B cell (primary cell): ENCODE data around the gene C4BPB. TPM values are rescaled to one million over a fixed set of nuclear protein-coding genes. Genes with fewer than 3 reads are reported as not detected.

ENCODE experiments used
- ATAC-seq: fragments of 200-7000 bp; cut with Tn5 transposase; one replicate; pipeline ENCODE4 v1.10.0; 2021; ENCODE audit warnings: low read depth, mild to moderate bottlenecking, moderate number of reproducible peaks, moderate library complexity
- CTCF ChIA-PET: fragments of 350-600 bp; sonication (Branson Sonifier 250); formaldehyde crosslinking; loops from one replicate; lab custom pipeline; 2021; ENCODE audit warnings: antibody characterized with exemption, inconsistent platforms; lab: Charles Lee
- POLR2A ChIA-PET: fragments of 350-600 bp; sonication (Branson Sonifier 250); formaldehyde crosslinking; loops from one replicate; lab custom pipeline; 2021; ENCODE audit warnings: antibody characterized with exemption; lab: Charles Lee
- DNase-seq: peaks from one replicate; pipeline ENCODE4 v3.0.0; 2013
- H2AFZ ChIP-seq: 2 replicates; pipeline ENCODE4 v1.6.1; 2012; ENCODE audit warnings: mild to moderate bottlenecking, low read depth, low read length; ENCODE audit not compliant: insufficient read depth, poor library complexity, severe bottlenecking
- H3K27ac ChIP-seq, 2 donors: 1 replicate in 1 of 2; 2 replicates in 1 of 2; pipeline ENCODE4 v1.5.1; 2012 to 2013; ENCODE audit warnings: low read length in 2 of 2, mild to moderate bottlenecking in 2 of 2, moderate library complexity in 1 of 2
- H3K27me3 ChIP-seq, 4 experiments: fragments of 200-600 bp in 1 of 4; sonication (generic) in 1 of 4; replicated peaks in 1 of 4; 1 replicate in 2 of 4; 2 replicates in 2 of 4; pipeline versions ENCODE4 v1.6.1 to v1.7.0; 2013 to 2016; ENCODE audit warnings: low read length in 3 of 4, mild to moderate bottlenecking in 2 of 4, mixed read lengths in 1 of 4, moderate library complexity in 1 of 4; ENCODE audit not compliant: insufficient read depth in 4 of 4, control insufficient read depth in 3 of 4; ENCODE audit errors: control extremely low read depth in 1 of 4
- H3K36me3 ChIP-seq, 2 experiments: replicated peaks in 1 of 2; 1 replicate in 1 of 2; 2 replicates in 1 of 2; pipeline versions ENCODE4 v1.6.1 to v1.7.1; 2013; ENCODE audit warnings: low read length in 1 of 2; ENCODE audit not compliant: insufficient read depth in 2 of 2, control insufficient read depth in 1 of 2; ENCODE audit errors: control extremely low read depth in 1 of 2, extremely low read depth in 1 of 2
- H3K4me1 ChIP-seq, 2 donors: fragments of 200-600 bp in 1 of 2; sonication (generic) in 1 of 2; 1 replicate in 1 of 2; 2 replicates in 1 of 2; pipeline versions ENCODE4 v1.5.1 to v1.6.1; 2013 to 2017; ENCODE audit warnings: low read length in 2 of 2; ENCODE audit not compliant: control insufficient read depth in 2 of 2, insufficient read depth in 2 of 2
- H3K4me2 ChIP-seq: replicated peaks from 2 replicates; pipeline ENCODE3; 2012; ENCODE audit warnings: mild to moderate bottlenecking, low read depth, low read length; ENCODE audit not compliant: poor library complexity, severe bottlenecking
- H3K4me3 ChIP-seq, 5 experiments: fragments of 200-600 bp in 1 of 5; sonication (generic) in 1 of 5; 1 replicate in 3 of 5; 2 replicates in 2 of 5; pipeline versions ENCODE4 v1.5.1 to v1.7.0; 2011 to 2016; ENCODE audit warnings: low read length in 4 of 5, mild to moderate bottlenecking in 4 of 5, low read depth in 2 of 5, control low read depth in 1 of 5, moderate library complexity in 1 of 5; ENCODE audit not compliant: insufficient read depth in 1 of 5; ENCODE audit errors: control extremely low read depth in 1 of 5, extremely low read depth in 1 of 5
- H3K79me2 ChIP-seq: fragments of 200-600 bp; sonication (generic); one replicate; pipeline ENCODE4 v1.6.0; 2016; ENCODE audit warnings: low read length; ENCODE audit not compliant: control insufficient read depth, insufficient read depth
- H3K9ac ChIP-seq: fragments of 200-600 bp; sonication (generic); 2 replicates; pipeline ENCODE4 v1.6.1; 2017; ENCODE audit warnings: mild to moderate bottlenecking, low read length, moderate library complexity
- H3K9me3 ChIP-seq, 3 donors: one replicate each; pipeline versions ENCODE4 v1.6.1 to v1.7.1; 2013; ENCODE audit warnings: low read length in 2 of 3; ENCODE audit not compliant: control insufficient read depth in 2 of 3, insufficient read depth in 1 of 3; ENCODE audit errors: control extremely low read depth in 1 of 3
- H4K20me1 ChIP-seq: 2 replicates; pipeline ENCODE4 v1.6.0; 2012; ENCODE audit warnings: mild to moderate bottlenecking, low read length; ENCODE audit not compliant: insufficient read depth, control insufficient read depth, poor library complexity, severe bottlenecking
- H3K27ac Mint-ChIP-seq: one replicate; pipeline ENCODE4 v1.8.0; 2021; ENCODE audit warnings: mixed read lengths
- H3K27me3 Mint-ChIP-seq: one replicate; pipeline ENCODE4 v1.8.0; 2021; ENCODE audit warnings: mixed read lengths
- H3K4me1 Mint-ChIP-seq: one replicate; pipeline ENCODE4 v1.8.0; 2021; ENCODE audit warnings: mixed read lengths
- H3K4me3 Mint-ChIP-seq: one replicate; pipeline ENCODE4 v1.8.0; 2021; ENCODE audit warnings: mixed read lengths
- H3K9me3 Mint-ChIP-seq: one replicate; pipeline ENCODE4 v1.8.0; 2022; ENCODE audit warnings: mixed read lengths; ENCODE audit not compliant: insufficient read depth
- CTCF ChIP-seq: fragments of 200-600 bp; IDR thresholded peaks from one replicate; pipeline ENCODE4 v1.8.0; 2022; ENCODE audit warnings: antibody characterized with exemption, mild to moderate bottlenecking
- EZH2 ChIP-seq: IDR thresholded peaks from 2 replicates; pipeline ENCODE4 v1.6.1; 2012; ENCODE audit warnings: borderline replicate concordance, low read depth, mild to moderate bottlenecking, moderate library complexity, low read length; ENCODE audit not compliant: insufficient read depth, poor library complexity, severe bottlenecking
- WGBS: methylation state at CpG from one replicate; pipeline ENCODE4 v1.1.5; 2013; ENCODE audit warnings: missing lambda C conversion rate; ENCODE audit not compliant: insufficient coverage; 5-methylcytosine and 5-hydroxymethylcytosine counted together
- intact Hi-C: fragments of 100-400 bp; cut with micrococcal nuclease; formaldehyde crosslinking; loops from one replicate; pipeline ENCODE4 v1.10.0; 2022
- polyA plus RNA-seq: library from polyadenylated mRNA; depleted of rRNA; stranded (reverse); fragments of >200 nt; gene quantifications from 2 replicates; pipeline ENCODE4 v1.2.3, GENCODE V29; 2012
- total RNA-seq, 2 donors: library from RNA; stranded (reverse); fragments of 120-200 nt in 1 of 2; gene quantifications; 1 replicate in 1 of 2; 2 replicates in 1 of 2; pipeline versions ENCODE4 v1.2.3 to v1.2.4, GENCODE V29; 2013 to 2022

The C4BPB gene
- total and polyA plus RNA-seq, 2 donors (not counting 1 experiment from before 2014, with no cell fraction given): 0.34 TPM; not detected in 1

- Histone ChIP-seq H3K79me2 (no peaks in the 10 kb centered on the region), H3K4me2 (no peak overlapping the region), H3K27me3 (no peaks in the 10 kb centered on the region), H2AFZ (no peak overlapping the region), H3K27ac (no peak overlapping the region), H3K9me3 (no peaks in the 10 kb centered on the region), H4K20me1 (no peaks in the 10 kb centered on the region), H3K4me1 (peaks cover 0 to 2% of the 10 kb centered on the region in 2 donors), H3K4me3 (no peak overlapping the region), H3K9ac (no peak overlapping the region), H3K36me3 (peaks cover 10 to 44% of the 10 kb centered on the region in 2 experiments)
- Mint-ChIP-seq H3K9me3 (no peaks in the 10 kb centered on the region), H3K27me3 (no peaks in the 10 kb centered on the region), H3K4me1 (no peaks in the 10 kb centered on the region), H3K4me3 (no peak overlapping the region), H3K27ac (no peak overlapping the region)
- CTCF ChIA-PET: interaction anchor here (0.6 to 2.2 kb wide), 5 partner anchors 11 to 23 kb away, joined by 3 to 11 read pairs (median 9); no protein-coding TSS in a partner anchor
- ATAC-seq (no peak), DNase-seq (no peak)
- intact Hi-C loops: no loop called here
- TF ChIP-seq CTCF: no peak
- no peak for TF ChIP-seq EZH2
- POLR2A ChIA-PET: no interaction called here
- no CpG with 5 or more reads among the region's 3 CpGs for WGBS
Measured at GRCh38 chr1:207060596-207060995, 28.1 kb upstream of the C4BPB start.

GRCh38 chr1:207062058-207062457 is 26.6 kb upstream of the C4BPB start:
- no peaks in the 10 kb centered on the region for H3K9me3 ChIP-seq
- ATAC-seq (no peak), DNase-seq (no peak)
- H3K4me3 Mint-ChIP-seq: no peak overlapping the region
- no peaks in the 10 kb centered on the region for H3K4me1 Mint-ChIP-seq
- no peaks in the 10 kb centered on the region for H3K27me3 Mint-ChIP-seq
- no peak overlapping the region for H3K27ac Mint-ChIP-seq
- H3K4me3 ChIP-seq: no peak overlapping the region
- TF ChIP-seq EZH2 (no peak), CTCF (no peak)
- ChIA-PET CTCF (no interaction called here), POLR2A (interaction anchor here (1.1 kb wide), 1 partner anchor 9 kb away, joined by 3 read pairs; the partner anchor contains the start of gene PFKFB2)
- H3K4me2 ChIP-seq: no peak overlapping the region
- no peaks in the 10 kb centered on the region for H3K4me1 ChIP-seq
- H4K20me1 ChIP-seq: no peaks in the 10 kb centered on the region
- no CpG with 5 or more reads among the region's 1 CpG for WGBS
- H3K27ac ChIP-seq: no peak overlapping the region
- peaks cover 14 to 53% of the 10 kb centered on the region in 2 experiments for H3K36me3 ChIP-seq
- H3K9me3 Mint-ChIP-seq: no peaks in the 10 kb centered on the region
- H3K79me2 ChIP-seq: no peaks in the 10 kb centered on the region
- intact Hi-C loops: no loop called here
- H3K27me3 ChIP-seq: no peaks in the 10 kb centered on the region
- no peak overlapping the region for H3K9ac ChIP-seq
- H2AFZ ChIP-seq: no peak overlapping the region
